Measurements from ENCODE around the gene JMJD6. TPM values are rescaled to one million over a fixed set of nuclear protein-coding genes. Genes with fewer than 3 reads are reported as not detected.
"Not testable (repeated sequence)": the region's sequence is repeated elsewhere in the genome, so short reads cannot be mapped to it uniquely, and the experiment has no call there.

JMJD6 gene
- total and polyA plus RNA-seq, 2 of the 8 experiments (the other 6 are each of a cell fraction or from before 2014, with no cell fraction given): 8.6 to 18.6 TPM

DNA sequence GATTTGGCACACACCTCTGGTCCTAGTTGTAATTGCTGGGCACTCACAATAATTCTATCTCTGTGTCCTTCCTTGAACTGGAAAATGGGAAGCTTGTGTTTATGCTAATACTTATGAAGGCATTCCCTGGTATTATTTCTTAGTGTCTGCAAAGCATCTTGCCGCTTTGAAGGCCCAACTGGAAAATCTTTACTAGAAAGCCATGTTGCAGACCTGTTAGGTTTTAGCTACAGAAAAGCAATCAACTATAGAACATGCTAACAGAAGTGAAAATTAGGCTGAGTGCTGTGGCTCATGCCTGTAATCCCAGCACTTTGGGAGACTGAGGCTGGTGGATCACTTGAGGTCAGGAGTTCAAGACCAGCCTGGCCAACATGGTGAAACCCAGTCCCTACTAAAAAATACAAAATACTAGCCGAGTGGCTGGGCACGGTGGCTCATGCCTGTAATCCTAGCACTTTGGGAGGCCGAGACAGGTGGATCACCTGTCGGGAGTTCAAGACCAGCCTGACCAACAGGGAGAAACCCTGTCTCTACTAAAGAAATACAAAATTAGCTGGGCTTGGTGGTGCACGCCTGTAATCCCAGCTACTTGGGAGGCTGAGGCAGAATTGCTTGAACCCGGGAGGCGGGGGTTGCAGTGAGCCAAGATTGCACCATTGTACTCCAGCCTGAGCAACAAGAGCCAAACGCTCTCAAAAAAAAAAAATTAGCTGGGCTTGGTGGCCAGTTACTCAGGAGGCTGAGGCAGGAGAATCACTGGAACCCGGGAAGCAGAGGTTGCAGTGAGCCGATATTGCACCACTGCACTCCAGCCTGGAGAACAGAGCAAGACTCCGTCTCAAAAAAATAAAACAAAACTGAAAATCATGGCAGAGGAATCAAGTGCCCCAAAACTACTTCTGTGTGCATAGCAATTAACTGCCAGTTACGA lies 5.7 kb upstream of the JMJD6 start:
- not testable (repeated sequence) for H2BK5ac ChIP-seq (ENCODE audit: low read depth, low read length); H3K18ac ChIP-seq (ENCODE audit: extremely low read depth, low read length); H3K9ac ChIP-seq (replicated peaks in 1 of 4; ENCODE audit: extremely low read depth in 1 of 4, low read depth in 3 of 4, low read length in 3 of 4); H4K5ac ChIP-seq (ENCODE audit: insufficient read length, low read depth, low read length); H2BK12ac ChIP-seq (ENCODE audit: low read depth, low read length); H3K23ac ChIP-seq (ENCODE audit: insufficient read length); H3K23me2 ChIP-seq (ENCODE audit: low read depth, low read length); H3K9me3 ChIP-seq (ENCODE audit: insufficient read depth in 2 of 2, low read depth in 1 of 2, low read length in 1 of 2); H2BK120ac ChIP-seq (replicated peaks; ENCODE audit: low read depth, low read length); H4K8ac ChIP-seq (ENCODE audit: extremely low read depth, insufficient read depth, low read length); H3K79me1 ChIP-seq (ENCODE audit: low read depth, low read length); DNase-seq (ENCODE audit: low read depth in 1 of 2, low spot score in 2 of 2); H2AK5ac ChIP-seq (ENCODE audit: low read depth, low read length); H3K27me3 ChIP-seq (replicated peaks in 1 of 4; ENCODE audit: control insufficient read depth in 3 of 4, extremely low read depth in 1 of 4, insufficient read depth in 3 of 4, low read length in 3 of 4); H2AFZ ChIP-seq (ENCODE audit: low read length); H2BK20ac ChIP-seq (ENCODE audit: low read length); H3K4ac ChIP-seq (replicated peaks; ENCODE audit: insufficient read length, low read depth, low read length); H2BK15ac ChIP-seq (ENCODE audit: low read length); H4K91ac ChIP-seq (replicated peaks; ENCODE audit: insufficient read length, low read length); H3K27ac ChIP-seq (ENCODE audit: low read depth, low read length); H3K4me3 ChIP-seq (ENCODE audit: extremely low read depth in 1 of 4, insufficient read depth in 2 of 4, low read depth in 3 of 4, low read length in 4 of 4); H3K4me2 ChIP-seq (ENCODE audit: insufficient read depth in 1 of 2, low read depth in 2 of 2, low read length in 2 of 2); FAIRE-seq; H3K56ac ChIP-seq (replicated peaks; ENCODE audit: insufficient read length, low read depth, low read length); H3K14ac ChIP-seq (ENCODE audit: insufficient read length)
- TF ChIP-seq POLR2AphosphoS5 (IDR thresholded peaks at IDR 0.05; ENCODE audit: low read depth, low read length) (peak; percentile 71), POLR2A (IDR thresholded peaks at IDR 0.05; ENCODE audit: control extremely low read depth in 1 of 2, low read depth in 2 of 2, low read length in 2 of 2) (peak; percentile 18 to 24; a peak in 1 of 3 replicates)
- peaks cover 17 to 22% of the 10 kb centered on the region in 2 experiments for H4K20me1 ChIP-seq (replicated peaks in 1 of 2; ENCODE audit: control insufficient read depth in 1 of 2, insufficient read depth in 2 of 2, low read length in 2 of 2)
- 89% methylated on average over 13 of the region's 13 CpGs; no CpG with 5 or more reads in 1 of the 2 experiments for WGBS, 2 experiments (ENCODE audit: extremely low coverage in 1 of 2, insufficient coverage in 1 of 2, insufficient read length in 1 of 2, insufficient replicate concordance in 2 of 2, low coverage in 1 of 2, low lambda C conversion rate in 2 of 2, missing lambda C conversion rate in 1 of 2)
- ChIA-PET POLR2A (ENCODE audit: partially characterized antibody) (interaction anchor here (0.6 to 9.2 kb wide), 24 partner anchors 6 to 851 kb away, joined by 3 to 181 read pairs (median 3); partner anchors contain the start of genes JMJD6, METTL23 and PRCD), CTCF (ENCODE audit: partially characterized antibody) (interaction anchor here (0.9 to 1.2 kb wide), 3 partner anchors 18 to 79 kb away, joined by 3 to 4 read pairs (median 3); no protein-coding TSS in a partner anchor)
- peaks cover 17 to 51% (median 36%) of the 10 kb centered on the region in 4 experiments for H3K36me3 ChIP-seq (ENCODE audit: control insufficient read depth in 2 of 4, insufficient read depth in 4 of 4, low read length in 3 of 4)
- peaks cover 16 to 69% of the 10 kb centered on the region in 2 experiments for H3K79me2 ChIP-seq (ENCODE audit: control insufficient read depth in 1 of 2, insufficient read depth in 2 of 2, low read length in 2 of 2)
- H3K4me1 ChIP-seq (replicated peaks in 1 of 4; ENCODE audit: control insufficient read depth in 3 of 4, insufficient read depth in 4 of 4, low read length in 3 of 4): peaks cover 2 to 12% (median 5%) of the 10 kb centered on the region in 4 experiments; a peak in 5 of 7 replicates

Data from H1 (cell line).